HG02571 (cell line): Measurements from ENCODE around the gene LRFN2.

Experiments
- ATAC-seq: cut with Tn5 transposase; IDR thresholded peaks from one replicate; pipeline ENCODE4 v1.9.1; 2021; ENCODE audit warnings: mild to moderate bottlenecking, moderate library complexity; ENCODE audit not compliant: unreplicated experiment

LRFN2 gene

GRCh38 chr6:40587240-40588069, at the start of gene LRFN2:
Gene LRFN2 (minus strand): TSS chr6:40587364.
- no peak for ATAC-seq

- ATAC-seq = no peak
Observed at GRCh38 chr6:40634429-40634828, 47.3 kb upstream of the LRFN2 start.

- ATAC-seq = no peak
Observed at GRCh38 chr6:40631744-40632143, 44.6 kb upstream of the LRFN2 start.

- no peak for ATAC-seq
Observed at GRCh38 chr6:40630488-40630887, 43.3 kb upstream of the LRFN2 start.

- no peak for ATAC-seq
Observed at GRCh38 chr6:40630051-40630450, 42.9 kb upstream of the LRFN2 start.

GRCh38 chr6:40629463-40629862, 42.3 kb upstream of the LRFN2 start:
- ATAC-seq = no peak

- ATAC-seq = no peak
Observed at GRCh38 chr6:40627316-40627715, 40.2 kb upstream of the LRFN2 start.

GRCh38 chr6:40626886-40627285, 39.7 kb upstream of the LRFN2 start:
- ATAC-seq = no peak

- no peak for ATAC-seq
Observed at GRCh38 chr6:40623932-40624331, 36.8 kb upstream of the LRFN2 start.

- no peak for ATAC-seq
Observed at GRCh38 chr6:40623178-40623577, 36.0 kb upstream of the LRFN2 start.

GRCh38 chr6:40620574-40621240, 33.5 kb upstream of the LRFN2 start:
- ATAC-seq = no peak

GRCh38 chr6:40614671-40615070, 27.5 kb upstream of the LRFN2 start:
- ATAC-seq = no peak

GRCh38 chr6:40611912-40612311, 24.7 kb upstream of the LRFN2 start:
- ATAC-seq = no peak

- no peak for ATAC-seq
Observed at GRCh38 chr6:40611434-40611833, 24.3 kb upstream of the LRFN2 start.

GRCh38 chr6:40610229-40610628, 23.1 kb upstream of the LRFN2 start:
- no peak for ATAC-seq

GRCh38 chr6:40606981-40607380, 19.8 kb upstream of the LRFN2 start:
- ATAC-seq = no peak

GRCh38 chr6:40606526-40606925, 19.4 kb upstream of the LRFN2 start:
- no peak for ATAC-seq

GRCh38 chr6:40604082-40604481, 16.9 kb upstream of the LRFN2 start:
- ATAC-seq = no peak

GRCh38 chr6:40599555-40599954, 12.4 kb upstream of the LRFN2 start:
- ATAC-seq = no peak

- ATAC-seq = no peak
Observed at GRCh38 chr6:40598516-40598915, 11.4 kb upstream of the LRFN2 start.

GRCh38 chr6:40597301-40597700, 10.1 kb upstream of the LRFN2 start:
- ATAC-seq = no peak

- no peak for ATAC-seq
Observed at GRCh38 chr6:40588480-40588879, 1.3 kb upstream of the LRFN2 start.

GRCh38 chr6:40588070-40588384, 863 bp upstream of the LRFN2 start:
- ATAC-seq = no peak
